Uterus (tissue), 2 donors: ENCODE data around the gene ANGEL1.

Experiments
- CTCF ChIP-seq, 4 experiments: fragments of 200-600 bp in 2 of 4; fragments of 450-650 bp in 2 of 4; sonication (generic) in 2 of 4; IDR thresholded peaks; one replicate each; pipeline ENCODE4 v1.5.1; 2016 to 2019; ENCODE audit warnings: antibody characterized with exemption in 4 of 4, mild to moderate bottlenecking in 2 of 4, moderate library complexity in 1 of 4
- POLR2A ChIP-seq, 2 donors: fragments of 450-650 bp; IDR thresholded peaks; one replicate each; pipeline ENCODE4 v1.6.1; 2016; ENCODE audit warnings: antibody characterized with exemption in 2 of 2, mild to moderate bottlenecking in 1 of 2, moderate library complexity in 1 of 2

GRCh38 chr14:76770521-76771436 is 41.9 kb downstream of the ANGEL1 start:
- no peak for TF ChIP-seq CTCF (IDR thresholded peaks at IDR 0.05)
- TF ChIP-seq POLR2A (IDR thresholded peaks at IDR 0.05): no peak
